Testis (tissue), 2 donors: ENCODE results near the gene STON2.

Source experiments
- POLR2A ChIP-seq: fragments of 450-650 bp; IDR thresholded peaks from one replicate; pipeline ENCODE4 v1.6.1; 2017; ENCODE audit warnings: antibody characterized with exemption, mild to moderate bottlenecking, moderate library complexity
- TF ChIP-seq, protein P1 (sequence below), 3 experiments: fragments of 450-650 bp in 2 of 3; fragments of 200-600 bp in 1 of 3; sonication (generic) in 1 of 3; IDR thresholded peaks; one replicate each; pipeline ENCODE4 v1.5.1; 2016 to 2019; ENCODE audit warnings: antibody characterized with exemption in 3 of 3, mild to moderate bottlenecking in 2 of 3, moderate library complexity in 1 of 3

DNA sequence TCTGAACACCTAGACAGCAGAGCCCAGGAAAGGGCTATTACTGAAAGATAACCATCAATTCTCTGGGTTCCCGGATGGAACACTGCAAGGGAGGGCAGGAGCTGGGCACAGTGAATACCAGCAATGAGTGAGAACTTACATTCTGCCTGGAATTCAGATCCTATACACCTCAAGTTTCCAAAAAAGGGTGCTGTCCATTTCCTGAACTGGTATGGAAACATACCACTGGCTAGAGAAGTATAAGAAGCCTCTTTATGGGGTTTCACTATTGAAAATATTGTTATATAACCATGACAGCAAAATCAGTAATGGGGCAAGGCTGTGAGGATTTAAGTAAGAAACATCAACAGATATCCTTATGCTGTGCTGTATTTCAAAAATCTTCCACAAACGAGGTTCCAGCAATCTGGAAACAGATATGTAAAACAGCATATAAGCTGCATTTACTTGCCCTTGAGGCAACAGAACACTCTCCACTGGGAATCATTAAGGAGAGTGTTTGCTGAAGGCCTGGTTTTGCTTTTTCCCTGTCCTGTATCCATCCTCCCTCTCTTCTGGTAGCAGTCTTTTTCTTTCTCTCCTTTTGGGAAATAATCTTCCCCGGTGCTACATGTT, 126.1 kb downstream of the STON2 start:
- TF ChIP-seq, protein P1, sequence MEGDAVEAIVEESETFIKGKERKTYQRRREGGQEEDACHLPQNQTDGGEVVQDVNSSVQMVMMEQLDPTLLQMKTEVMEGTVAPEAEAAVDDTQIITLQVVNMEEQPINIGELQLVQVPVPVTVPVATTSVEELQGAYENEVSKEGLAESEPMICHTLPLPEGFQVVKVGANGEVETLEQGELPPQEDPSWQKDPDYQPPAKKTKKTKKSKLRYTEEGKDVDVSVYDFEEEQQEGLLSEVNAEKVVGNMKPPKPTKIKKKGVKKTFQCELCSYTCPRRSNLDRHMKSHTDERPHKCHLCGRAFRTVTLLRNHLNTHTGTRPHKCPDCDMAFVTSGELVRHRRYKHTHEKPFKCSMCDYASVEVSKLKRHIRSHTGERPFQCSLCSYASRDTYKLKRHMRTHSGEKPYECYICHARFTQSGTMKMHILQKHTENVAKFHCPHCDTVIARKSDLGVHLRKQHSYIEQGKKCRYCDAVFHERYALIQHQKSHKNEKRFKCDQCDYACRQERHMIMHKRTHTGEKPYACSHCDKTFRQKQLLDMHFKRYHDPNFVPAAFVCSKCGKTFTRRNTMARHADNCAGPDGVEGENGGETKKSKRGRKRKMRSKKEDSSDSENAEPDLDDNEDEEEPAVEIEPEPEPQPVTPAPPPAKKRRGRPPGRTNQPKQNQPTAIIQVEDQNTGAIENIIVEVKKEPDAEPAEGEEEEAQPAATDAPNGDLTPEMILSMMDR (IDR thresholded peaks at IDR 0.05), result no peak
- no peak for TF ChIP-seq POLR2A
